Body of pancreas (tissue), 4 donors: ENCODE data around the gene ADGRV1.

Source experiments
- CTCF ChIP-seq, 7 experiments: fragments of 450-650 bp in 4 of 7; fragments of 200-600 bp in 3 of 7; sonication (generic) in 3 of 7; IDR thresholded peaks; one replicate each; pipeline ENCODE4 v1.5.1; 2016 to 2019; ENCODE audit warnings: antibody characterized with exemption in 7 of 7
- POLR2A ChIP-seq, 3 donors: fragments of 450-650 bp; IDR thresholded peaks; one replicate each; pipeline ENCODE4 v1.6.1; 2016; ENCODE audit warnings: antibody characterized with exemption in 3 of 3, mild to moderate bottlenecking in 2 of 3

- no peak for TF ChIP-seq CTCF (IDR thresholded peaks at IDR 0.05)
- TF ChIP-seq POLR2A (IDR thresholded peaks at IDR 0.05) = no peak
Measured at GRCh38 chr5:91186101-91186500, 627.5 kb downstream of the ADGRV1 start.
